Measurements from ENCODE around the gene HNRNPL.
A peak's percentile ranks its signal among the peaks of the same experiment; 100 is the strongest.

The HNRNPL gene

GRCh38 chr19:38845374-38846024, 4.3 kb downstream of the HNRNPL start:
- no peak for DNase-seq

GRCh38 chr19:38844093-38844686, 5.6 kb downstream of the HNRNPL start:
- DNase-seq, result no peak

- no peak for DNase-seq
Observed at GRCh38 chr19:38843175-38843758, 6.5 kb downstream of the HNRNPL start.

- no peak for DNase-seq
Observed at GRCh38 chr19:38842439-38843174, 7.2 kb downstream of the HNRNPL start.

GRCh38 chr19:38841787-38842438, 7.9 kb downstream of the HNRNPL start:
- DNase-seq, result no peak

GRCh38 chr19:38841180-38841766, 8.5 kb downstream of the HNRNPL start:
- no peak for DNase-seq

GRCh38 chr19:38840583-38840968, 9.2 kb downstream of the HNRNPL start:
- DNase-seq, result no peak

- DNase-seq, result no peak
Observed at GRCh38 chr19:38839816-38840582, 9.8 kb downstream of the HNRNPL start.

- DNase-seq, result no peak
Observed at GRCh38 chr19:38838986-38839761, 10.6 kb downstream of the HNRNPL start.

GRCh38 chr19:38838208-38838985, 11.4 kb downstream of the HNRNPL start:
- no peak for DNase-seq

GRCh38 chr19:38837656-38838121, 12.1 kb downstream of the HNRNPL start:
- no peak for DNase-seq

GRCh38 chr19:38836983-38837626, 12.7 kb downstream of the HNRNPL start:
- DNase-seq, result no peak

- DNase-seq, result no peak
Observed at GRCh38 chr19:38836159-38836982, 13.4 kb downstream of the HNRNPL start.

GRCh38 chr19:38834590-38834989, 15.2 kb downstream of the HNRNPL start:
- no peak for DNase-seq

- DNase-seq, result no peak
Observed at GRCh38 chr19:38834104-38834490, 15.7 kb downstream of the HNRNPL start.

- no peak for DNase-seq
Observed at GRCh38 chr19:38833092-38833425, 16.7 kb downstream of the HNRNPL start.

- peak; percentile 89 for DNase-seq
Observed at GRCh38 chr19:38831142-38831605, 18.6 kb downstream of the HNRNPL start.

- no peak for DNase-seq
Observed at GRCh38 chr19:38830039-38830733, 19.6 kb downstream of the HNRNPL start.
